ENCODE measurements around the gene ORAI2.

Gene ORAI2

DNA sequence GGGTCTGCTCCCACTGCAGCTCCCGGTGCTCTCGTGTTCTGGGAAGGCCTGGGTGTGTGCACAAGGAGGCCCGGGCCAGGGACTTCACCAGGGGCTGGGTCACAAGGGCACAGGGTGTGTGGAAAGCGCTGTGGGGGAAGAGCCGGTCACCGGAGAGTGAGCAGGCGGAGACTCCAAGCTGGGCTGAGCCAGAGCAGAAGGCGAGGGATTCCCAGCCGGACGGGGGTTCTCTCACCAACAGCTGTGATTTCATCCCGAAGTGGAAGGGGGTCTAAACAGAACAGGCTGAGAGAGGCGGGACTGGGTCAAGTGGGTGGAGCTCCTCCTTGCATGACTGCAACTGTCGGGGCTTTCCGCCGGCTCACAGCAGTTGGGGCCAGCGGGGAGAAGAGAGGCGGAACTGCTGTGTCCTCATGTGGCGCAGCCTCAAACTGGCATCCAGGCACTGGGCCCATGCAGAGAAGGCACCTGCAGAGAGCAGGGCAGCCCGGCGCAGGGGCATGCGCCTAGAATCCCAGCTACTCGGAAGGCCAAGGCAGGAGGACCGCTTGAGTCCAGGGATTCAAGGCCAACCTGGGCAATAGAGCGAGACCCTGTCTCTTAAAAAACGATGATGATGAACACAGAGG is 7.6 kb upstream of the ORAI2 start:
- H3K4me1 Mint-ChIP-seq (ENCODE audit: low read depth) = peaks cover 70% of the 10 kb centered on the region
- peaks cover 69% of the 10 kb centered on the region for H3K36me3 Mint-ChIP-seq (ENCODE audit: low read depth)
- no peaks in the 10 kb centered on the region for H3K27me3 Mint-ChIP-seq
- DNase-seq = peak; percentile 88
- H3K4me3 Mint-ChIP-seq = peak overlapping the region; percentile 77
- H3K27ac Mint-ChIP-seq = peak overlapping the region; percentile 98
- no peaks in the 10 kb centered on the region for H3K9me3 Mint-ChIP-seq

GRCh38 chr7:102426268-102427018 is 6.9 kb upstream of the ORAI2 start:
- DNase-seq = peak; percentile 80

GRCh38 chr7:102427019-102427405 is 6.4 kb upstream of the ORAI2 start:
- no peak for DNase-seq
- H3K4me3 Mint-ChIP-seq = peak overlapping the region; percentile 77
- peaks cover 74% of the 10 kb centered on the region for H3K4me1 Mint-ChIP-seq (ENCODE audit: low read depth)

More at GRCh38 chr7:102426268-102427018, 6.9 kb upstream of the ORAI2 start:
- H3K9me3 Mint-ChIP-seq = no peaks in the 10 kb centered on the region
- H3K4me3 Mint-ChIP-seq = peak overlapping the region; percentile 77
- no peaks in the 10 kb centered on the region for H3K27me3 Mint-ChIP-seq
- H3K4me1 Mint-ChIP-seq (ENCODE audit: low read depth) = peaks cover 72% of the 10 kb centered on the region
- peak overlapping the region; percentile 98 for H3K27ac Mint-ChIP-seq
- peaks cover 63% of the 10 kb centered on the region for H3K36me3 Mint-ChIP-seq (ENCODE audit: low read depth)

GRCh38 chr7:102429141-102429899 is 4.1 kb upstream of the ORAI2 start:
- Mint-ChIP-seq H3K4me1 (ENCODE audit: low read depth) (peaks cover 79% of the 10 kb centered on the region), H3K27me3 (no peaks in the 10 kb centered on the region), H3K36me3 (ENCODE audit: low read depth) (peaks cover 47% of the 10 kb centered on the region), H3K9me3 (no peaks in the 10 kb centered on the region), H3K4me3 (no peak overlapping the region), H3K27ac (peak overlapping the region; percentile 85)
- no peak for DNase-seq

More at GRCh38 chr7:102427019-102427405, 6.4 kb upstream of the ORAI2 start:
- no peaks in the 10 kb centered on the region for H3K9me3 Mint-ChIP-seq
- H3K27me3 Mint-ChIP-seq = no peaks in the 10 kb centered on the region
- H3K27ac Mint-ChIP-seq = peak overlapping the region; percentile 98
- peaks cover 59% of the 10 kb centered on the region for H3K36me3 Mint-ChIP-seq (ENCODE audit: low read depth)

GRCh38 chr7:102431617-102432298 is 1.6 kb upstream of the ORAI2 start:
- peak; percentile 70 for DNase-seq
- Mint-ChIP-seq H3K36me3 (ENCODE audit: low read depth) (peaks cover 37% of the 10 kb centered on the region), H3K9me3 (no peaks in the 10 kb centered on the region), H3K27me3 (no peaks in the 10 kb centered on the region), H3K27ac (peak overlapping the region; percentile 93), H3K4me1 (ENCODE audit: low read depth) (peaks cover 66% of the 10 kb centered on the region), H3K4me3 (peak overlapping the region; percentile 73)

GRCh38 chr7:102432442-102433218 is 745 bp upstream of the ORAI2 start:
- Mint-ChIP-seq H3K36me3 (ENCODE audit: low read depth) (peaks cover 33% of the 10 kb centered on the region), H3K27ac (peak overlapping the region; percentile 93), H3K9me3 (no peaks in the 10 kb centered on the region), H3K4me3 (peak overlapping the region; percentile 73), H3K4me1 (ENCODE audit: low read depth) (peaks cover 59% of the 10 kb centered on the region), H3K27me3 (no peaks in the 10 kb centered on the region)
- DNase-seq = peak; percentile 42

DNA sequence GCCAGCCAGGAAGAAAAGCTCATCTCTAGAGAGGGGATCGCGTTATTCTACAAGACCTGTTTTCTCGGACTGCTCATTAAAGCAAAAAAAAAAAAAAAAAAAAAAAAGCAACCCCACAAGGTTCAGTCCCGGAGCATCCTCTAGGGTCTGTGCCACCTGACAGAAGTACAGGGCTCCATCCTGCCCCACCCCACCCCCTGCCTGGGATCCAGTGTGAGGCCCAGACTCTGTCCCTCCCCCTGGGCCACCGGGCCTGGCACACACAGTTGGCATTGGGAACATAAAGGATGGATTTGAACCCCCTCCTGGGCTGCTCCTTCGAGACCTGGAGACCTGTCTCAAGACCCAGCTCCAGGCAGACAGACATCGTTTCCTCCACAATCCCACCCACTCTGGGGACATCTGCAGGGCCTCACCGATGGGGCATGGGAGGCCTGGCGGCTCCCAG is 688 bp downstream of the ORAI2 start:
- DNase-seq = peak; percentile 48

DNA sequence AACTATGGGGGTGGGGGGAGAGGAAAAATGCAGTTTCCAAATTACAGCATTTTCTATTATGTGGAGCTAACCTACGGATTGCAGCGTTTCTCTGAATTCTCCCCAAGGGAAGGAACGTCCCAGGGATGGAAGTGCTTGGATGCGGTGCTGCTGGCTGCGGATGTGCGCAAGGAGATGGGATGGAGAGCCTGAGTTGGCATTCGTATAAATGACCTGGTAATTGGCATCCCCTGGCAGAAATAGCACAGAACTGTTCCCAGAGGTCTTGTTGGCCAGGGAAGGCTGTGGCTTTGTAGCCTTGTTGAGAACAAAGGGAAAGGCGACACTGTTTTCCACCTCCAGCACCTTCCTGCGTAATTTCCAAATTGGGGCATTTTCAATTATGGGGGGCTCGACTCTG is 2.7 kb downstream of the ORAI2 start:
- no peak overlapping the region for H3K4me3 Mint-ChIP-seq

More for the DNA sequence above, 688 bp downstream of the ORAI2 start:
- H3K27me3 Mint-ChIP-seq = no peaks in the 10 kb centered on the region
- peak overlapping the region; percentile 84 for H3K27ac Mint-ChIP-seq
- peaks cover 35% of the 10 kb centered on the region for H3K36me3 Mint-ChIP-seq (ENCODE audit: low read depth)
- peaks cover 51% of the 10 kb centered on the region for H3K4me1 Mint-ChIP-seq (ENCODE audit: low read depth)
- no peaks in the 10 kb centered on the region for H3K9me3 Mint-ChIP-seq
- peak overlapping the region; percentile 87 for H3K4me3 Mint-ChIP-seq

GRCh38 chr7:102439963-102440795 is 6.8 kb downstream of the ORAI2 start:
- DNase-seq = no peak
- H3K27ac Mint-ChIP-seq = no peak overlapping the region
- H3K36me3 Mint-ChIP-seq (ENCODE audit: low read depth) = peaks cover 48% of the 10 kb centered on the region
- H3K4me1 Mint-ChIP-seq (ENCODE audit: low read depth) = peaks cover 8% of the 10 kb centered on the region
- no peak overlapping the region for H3K4me3 Mint-ChIP-seq
- H3K9me3 Mint-ChIP-seq = no peaks in the 10 kb centered on the region
- no peaks in the 10 kb centered on the region for H3K27me3 Mint-ChIP-seq

More for the DNA sequence above, 2.7 kb downstream of the ORAI2 start:
- Mint-ChIP-seq H3K9me3 (no peaks in the 10 kb centered on the region), H3K36me3 (ENCODE audit: low read depth) (peaks cover 36% of the 10 kb centered on the region), H3K4me1 (ENCODE audit: low read depth) (peaks cover 33% of the 10 kb centered on the region), H3K27ac (no peak overlapping the region), H3K27me3 (no peaks in the 10 kb centered on the region)
- DNase-seq = no peak

DNA sequence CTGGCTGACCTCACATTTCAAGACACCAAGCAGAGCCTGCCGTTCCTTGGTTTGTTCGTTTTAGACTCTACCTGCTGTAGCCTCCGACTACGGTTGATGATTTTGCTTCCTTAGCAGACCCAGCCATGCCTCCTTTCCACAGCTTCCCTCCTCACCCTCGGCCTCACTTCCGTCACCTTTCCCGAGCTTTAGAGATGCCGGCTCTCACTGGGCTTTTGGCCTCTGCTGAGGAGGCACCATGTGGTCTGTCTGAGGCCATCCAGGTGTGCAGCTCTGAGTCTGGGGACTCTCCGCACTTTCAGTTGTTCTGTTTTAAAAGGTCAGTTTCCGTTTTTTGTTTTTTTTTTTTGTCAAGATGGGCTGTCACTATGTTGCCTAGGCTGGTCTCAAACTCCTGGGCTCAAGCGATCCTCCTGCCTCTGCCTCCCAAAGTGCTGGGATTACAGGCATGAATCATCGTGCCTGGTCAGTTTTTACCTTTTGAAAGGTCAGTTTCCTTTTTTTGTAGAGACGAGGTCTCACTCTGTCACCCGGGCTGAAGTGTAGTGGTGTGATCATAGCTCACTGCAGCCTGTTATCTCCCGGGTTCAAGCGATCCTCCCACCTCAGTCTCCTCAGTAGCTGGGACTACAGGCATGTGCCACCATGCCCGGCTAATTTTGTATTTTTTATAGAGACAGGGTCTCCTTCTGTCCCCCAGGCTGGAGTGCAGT is 11.7 kb downstream of the ORAI2 start:
- Mint-ChIP-seq H3K27ac (peak overlapping the region; percentile 50), H3K9me3 (no peaks in the 10 kb centered on the region), H3K36me3 (ENCODE audit: low read depth) (peaks cover 51% of the 10 kb centered on the region), H3K27me3 (no peaks in the 10 kb centered on the region), H3K4me1 (ENCODE audit: low read depth) (peaks cover 2% of the 10 kb centered on the region), H3K4me3 (no peak overlapping the region)
- DNase-seq = no peak

- Mint-ChIP-seq H3K36me3 (ENCODE audit: low read depth) (peaks cover 49% of the 10 kb centered on the region), H3K27ac (peak overlapping the region; percentile 40), H3K4me3 (no peak overlapping the region), H3K27me3 (no peaks in the 10 kb centered on the region), H3K9me3 (no peaks in the 10 kb centered on the region), H3K4me1 (ENCODE audit: low read depth) (peaks cover 2% of the 10 kb centered on the region)
- no peak for DNase-seq
These were observed 12.3 kb downstream of the ORAI2 start for GRCh38 chr7:102445674-102446071.

GRCh38 chr7:102446387-102447156 is 13.2 kb downstream of the ORAI2 start:
- H3K27me3 Mint-ChIP-seq = no peaks in the 10 kb centered on the region
- H3K4me1 Mint-ChIP-seq (ENCODE audit: low read depth) = peaks cover under 1% of the 10 kb centered on the region
- no peak overlapping the region for H3K4me3 Mint-ChIP-seq
- no peak overlapping the region for H3K27ac Mint-ChIP-seq
- no peaks in the 10 kb centered on the region for H3K9me3 Mint-ChIP-seq
- peaks cover 48% of the 10 kb centered on the region for H3K36me3 Mint-ChIP-seq (ENCODE audit: low read depth)
- DNase-seq = no peak

Measured in activated T-cell treated with anti-CD3 and anti-CD28 coated beads, Interleukin-2, amount 50 U/mL, for 24 hours (primary cell).